SK-N-SH (cell line): ENCODE results near the gene MRPS24. TPM values are rescaled to one million over a fixed set of nuclear protein-coding genes. Genes with fewer than 3 reads are reported as not detected.

Source experiments
- CTCF ChIA-PET: fragments of 300-600, 350-600 bp; formaldehyde crosslinking; extraction: SDS; loops from one replicate; lab custom pipeline; 2021; lab: Yijun Ruan, JAX
- POLR2A ChIA-PET: fragments of 350-600 bp; sonication (Branson Sonifier 250); formaldehyde crosslinking; extraction: SDS; loops from one replicate; lab custom pipeline; 2020; ENCODE audit warnings: antibody characterized with exemption, inconsistent platforms; lab: Yijun Ruan, JAX
- DNase-seq: peaks from one replicate; pipeline ENCODE4 v3.0.0; 2012
- H2AFZ ChIP-seq: fragments of 200-600 bp; sonication (generic); 2 replicates; pipeline ENCODE4 v1.8.1; 2016; ENCODE audit warnings: antibody characterized with exemption, mild to moderate bottlenecking, low read depth
- H3F3A ChIP-seq: fragments of 200-600 bp; sonication (generic); replicated peaks from 2 replicates; pipeline ENCODE3; 2016; ENCODE audit warnings: antibody characterized with exemption, mild to moderate bottlenecking; ENCODE audit not compliant: insufficient read depth
- H3K27ac ChIP-seq, 2 experiments: fragments of 200-500 bp in 1 of 2; fragments of 200-600 bp in 1 of 2; sonication (Bioruptor generic) in 1 of 2; sonication (generic), shearing (Covaris generic) in 1 of 2; 2 replicates each; pipeline versions ENCODE4 v1.5.1 to v1.6.1; 2014 to 2016; ENCODE audit warnings: low read depth in 2 of 2, inconsistent platforms in 1 of 2, low read length in 1 of 2, mild to moderate bottlenecking in 1 of 2, mixed read lengths in 1 of 2
- H3K27me3 ChIP-seq: fragments of 200-600 bp; sonication (generic), shearing (Covaris generic); 2 replicates; pipeline ENCODE4 v1.6.1; 2016; ENCODE audit warnings: mixed run types; ENCODE audit not compliant: insufficient read depth
- H3K36me3 ChIP-seq, 2 experiments: fragments of 200-500 bp in 1 of 2; fragments of 200-600 bp in 1 of 2; sonication (Bioruptor generic) in 1 of 2; sonication (generic) in 1 of 2; replicated peaks in 1 of 2; 2 replicates each; pipeline versions ENCODE3 to v1.5.1; 2014 to 2016; ENCODE audit warnings: low read length in 1 of 2, mild to moderate bottlenecking in 1 of 2; ENCODE audit not compliant: insufficient read depth in 2 of 2, control insufficient read depth in 1 of 2
- H3K4me1 ChIP-seq, 2 experiments: fragments of 200-500 bp in 1 of 2; fragments of 200-600 bp in 1 of 2; sonication (Bioruptor generic) in 1 of 2; sonication (generic), shearing (Covaris generic) in 1 of 2; 2 replicates each; pipeline versions ENCODE4 v1.5.1 to v1.6.1; 2014 to 2016; ENCODE audit warnings: low read depth in 1 of 2, low read length in 1 of 2, mixed run types in 1 of 2; ENCODE audit not compliant: insufficient read depth in 2 of 2, control insufficient read depth in 1 of 2
- H3K4me2 ChIP-seq: fragments of 200-600 bp; sonication (generic), shearing (Covaris generic); 2 replicates; pipeline ENCODE4 v1.6.1; 2017; ENCODE audit warnings: mixed run types
- H3K4me3 ChIP-seq, 2 experiments: fragments of 200-500 bp in 1 of 2; fragments of 200-600 bp in 1 of 2; sonication (Bioruptor generic) in 1 of 2; sonication (generic), shearing (Covaris generic) in 1 of 2; 2 replicates each; pipeline versions ENCODE4 v1.5.1 to v1.8.1; 2014 to 2016; ENCODE audit warnings: low read depth in 2 of 2, inconsistent platforms in 1 of 2, low read length in 1 of 2, mild to moderate bottlenecking in 1 of 2, mixed read lengths in 1 of 2, moderate library complexity in 1 of 2
- H3K79me2 ChIP-seq: fragments of 200-600 bp; sonication (generic); 2 replicates; pipeline ENCODE4 v1.8.1; 2017; ENCODE audit warnings: mild to moderate bottlenecking; ENCODE audit not compliant: insufficient read depth
- H3K9ac ChIP-seq: fragments of 200-600 bp; sonication (generic); 2 replicates; pipeline ENCODE4 v1.6.1; 2017; ENCODE audit warnings: mixed run types
- H3K9me2 ChIP-seq: fragments of 200-600 bp; sonication (generic); 2 replicates; pipeline ENCODE4 v1.6.1; 2017; ENCODE audit warnings: mixed run types
- H3K9me3 ChIP-seq: fragments of 200-600 bp; sonication (generic); 2 replicates; pipeline ENCODE4 v1.6.1; 2017; ENCODE audit warnings: mixed run types, mild to moderate bottlenecking, moderate library complexity
- H4K20me1 ChIP-seq: fragments of 200-600 bp; sonication (generic); 2 replicates; pipeline ENCODE4 v1.6.1; 2017; ENCODE audit warnings: mild to moderate bottlenecking, mixed run types; ENCODE audit not compliant: insufficient read depth
- CHD2 ChIP-seq: fragments of 150-350 bp; IDR thresholded peaks from 2 replicates; pipeline ENCODE4 v1.6.1; 2018; ENCODE audit warnings: low read length; ENCODE audit not compliant: partially characterized antibody
- ELF1 ChIP-seq: IDR thresholded peaks from 2 replicates; pipeline ENCODE4 v1.4.0; 2012
- EP300 ChIP-seq, 2 experiments: IDR thresholded peaks; 2 replicates each; pipeline versions ENCODE4 v1.4.0 to v1.6.1; 2012; ENCODE audit warnings: borderline replicate concordance in 1 of 2, low read depth in 1 of 2, low read length in 1 of 2
- EZH2phosphoT487 ChIP-seq: fragments of 200-600 bp; sonication (generic); IDR thresholded peaks from 2 replicates; pipeline ENCODE4 v1.6.1; 2017; ENCODE audit warnings: low read depth, mixed run types, mild to moderate bottlenecking, antibody characterized with exemption, moderate library complexity, borderline replicate concordance
- FOSL2 ChIP-seq: IDR thresholded peaks from 2 replicates; pipeline ENCODE4 v1.4.0; 2012; ENCODE audit warnings: low read depth, mild to moderate bottlenecking, moderate library complexity, borderline replicate concordance
- FOXJ3 ChIP-seq: sonication (generic); formaldehyde crosslinking; IDR thresholded peaks from 2 replicates; pipeline ENCODE4 v1.5.1; 2020; ENCODE audit warnings: mild to moderate bottlenecking, missing genetic modification reagents
- GABPA ChIP-seq: IDR thresholded peaks from 2 replicates; pipeline ENCODE4 v1.4.0; 2012; ENCODE audit warnings: low read depth, mild to moderate bottlenecking
- IRF3 ChIP-seq: fragments of 150-350 bp; IDR thresholded peaks from 2 replicates; pipeline ENCODE4 v1.6.1; 2016; ENCODE audit warnings: mild to moderate bottlenecking, low read depth, low read length
- MAX ChIP-seq: IDR thresholded peaks from 2 replicates; pipeline ENCODE4 v1.4.0; 2012; ENCODE audit warnings: low read depth
- MXI1 ChIP-seq: IDR thresholded peaks from 2 replicates; pipeline ENCODE4 v1.6.1; 2012; ENCODE audit warnings: mild to moderate bottlenecking, low read depth, low read length, improper control_type of control experiment
- NFIC ChIP-seq: IDR thresholded peaks from 2 replicates; pipeline ENCODE4 v1.4.0; 2012; ENCODE audit warnings: borderline replicate concordance
- RAD21 ChIP-seq: IDR thresholded peaks from 2 replicates; pipeline ENCODE4 v1.6.1; 2012; ENCODE audit warnings: mild to moderate bottlenecking, low read length
- RCOR1 ChIP-seq: fragments of 150-350 bp; IDR thresholded peaks from 2 replicates; pipeline ENCODE4 v1.6.1; 2017; ENCODE audit warnings: antibody characterized with exemption, low read length
- SIN3A ChIP-seq: IDR thresholded peaks from 2 replicates; pipeline ENCODE4 v1.6.1; 2012; ENCODE audit warnings: low read depth, mild to moderate bottlenecking, low read length, moderate library complexity, borderline replicate concordance
- SMC3 ChIP-seq: IDR thresholded peaks from 2 replicates; pipeline ENCODE4 v1.6.1; 2012; ENCODE audit warnings: low read depth, low read length, improper control_type of control experiment
- TAF1 ChIP-seq: IDR thresholded peaks from 2 replicates; pipeline ENCODE4 v1.6.1; 2012; ENCODE audit warnings: low read depth, mild to moderate bottlenecking, low read length, moderate library complexity, borderline replicate concordance
- TEAD4 ChIP-seq: IDR thresholded peaks from 2 replicates; pipeline ENCODE4 v1.4.0; 2012; ENCODE audit warnings: mild to moderate bottlenecking, borderline replicate concordance; ENCODE audit not compliant: insufficient read depth
- USF1 ChIP-seq: IDR thresholded peaks from 2 replicates; pipeline ENCODE4 v1.4.0; 2012; ENCODE audit warnings: low read depth, borderline replicate concordance
- USF2 ChIP-seq: fragments of 150-350 bp; IDR thresholded peaks from 2 replicates; pipeline ENCODE4 v1.6.1; 2017; ENCODE audit warnings: antibody characterized with exemption, low read length, low read depth, borderline replicate concordance
- WGBS: methylation state at CpG from one replicate; pipeline ENCODE4 v1.1.6; 2017; ENCODE audit warnings: low lambda C conversion rate; 5-methylcytosine and 5-hydroxymethylcytosine counted together
- polyA plus RNA-seq, 3 experiments: library from polyadenylated mRNA; depleted of rRNA; stranded (reverse); fragments of >200 nt; gene quantifications; 2 replicates each; pipeline ENCODE4 v1.2.3, GENCODE V29; 2012

Gene MRPS24
- polyA plus RNA-seq, 1 of the 3 experiments (the other 2 are of a cell fraction), result 234 TPM

- no peak overlapping the region for H3K27ac ChIP-seq
- H3K4me2 ChIP-seq, result no peak overlapping the region
- H3F3A ChIP-seq, result peaks cover 4% of the 10 kb centered on the region
- no peak overlapping the region for H2AFZ ChIP-seq
- H3K9me2 ChIP-seq, result no peaks in the 10 kb centered on the region
- no peaks in the 10 kb centered on the region for H3K9me3 ChIP-seq
- no peaks in the 10 kb centered on the region for H4K20me1 ChIP-seq
- 96% methylated on average over 5 of the region's 5 CpGs for WGBS
- H3K9ac ChIP-seq, result no peak overlapping the region
- no peaks in the 10 kb centered on the region for H3K36me3 ChIP-seq
- DNase-seq, result no peak
- H3K79me2 ChIP-seq, result no peaks in the 10 kb centered on the region
- CTCF ChIA-PET, result interaction anchor here (0.8 to 1.6 kb wide), 2 partner anchors 10 to 332 kb away, joined by 3 to 8 read pairs; partner anchors contain the start of gene STK17A
- H3K4me1 ChIP-seq, result no peaks in the 10 kb centered on the region; a peak in 1 of 4 replicates
- no peaks in the 10 kb centered on the region for H3K27me3 ChIP-seq
- no peak for TF ChIP-seq USF2
- no peak for TF ChIP-seq SMC3
- no peak for TF ChIP-seq EP300 (IDR thresholded peaks at IDR 0.05; ENCODE audit: borderline replicate concordance in 1 of 2, low read depth in 1 of 2, low read length in 1 of 2)
- no peak for TF ChIP-seq CHD2
- TF ChIP-seq FOSL2, result no peak
- TF ChIP-seq FOXJ3 (CRISPR knock-in tag), result no peak
- TF ChIP-seq USF1, result no peak
- TF ChIP-seq, all 33 proteins: peak for 0
- POLR2A ChIA-PET, result no interaction called here
- H3K4me3 ChIP-seq, result no peak overlapping the region
These were observed 45.5 kb upstream of the MRPS24 start for GRCh38 chr7:43914795-43915194.

GRCh38 chr7:43906331-43907010, 37.2 kb upstream of the MRPS24 start, which contains the start of gene URGCP:
Gene URGCP (minus strand): TSS chr7:43906596. CDS start chr7:43906575, 21 bp downstream.
- Histone ChIP-seq H3K4me1 (peaks cover 4 to 23% of the 10 kb centered on the region in 2 experiments; a peak in 2 of 4 replicates), H3K4me2 (peak within 1 kb of the TSS; percentile 85), H3K27ac (peak within 1 kb of the TSS; percentile 34 to 81; a peak in 3 of 4 replicates), H4K20me1 (peaks cover 21% of the 10 kb centered on the region), H3K9me3 (no peaks in the 10 kb centered on the region), H3K4me3 (peak within 1 kb of the TSS; percentile 65 to 80), H2AFZ (peak within 1 kb of the TSS; percentile 97), H3K36me3 (peaks cover 0 to 5% of the 10 kb centered on the region in 2 experiments), H3K27me3 (no peaks in the 10 kb centered on the region), H3F3A (no peaks in the 10 kb centered on the region), H3K9ac (peak within 1 kb of the TSS; percentile 80), H3K79me2 (peaks cover 45% of the 10 kb centered on the region), H3K9me2 (no peaks in the 10 kb centered on the region)
- 2% methylated on average over 41 of the region's 73 CpGs for WGBS
- DNase-seq, result peak; percentile 96
- ChIA-PET CTCF (interaction anchor here (0.9 kb wide), 1 partner anchor 48 kb away, joined by 3 read pairs; no protein-coding TSS in a partner anchor), POLR2A (interaction anchor here (0.6 to 1.5 kb wide), 2 partner anchors 12 to 20 kb away, joined by 3 to 5 read pairs; partner anchors contain the start of gene UBE2D4)
- TF ChIP-seq FOXJ3 (CRISPR knock-in tag), result no peak
- no peak for TF ChIP-seq GABPA
- no peak for TF ChIP-seq USF2
- peak; percentile 31; the same call in 1 of the 2 replicates for TF ChIP-seq MXI1
- no peak for TF ChIP-seq USF1
- no peak for TF ChIP-seq RAD21
- no peak for TF ChIP-seq IRF3
- TF ChIP-seq TAF1, result peak; percentile 71
- TF ChIP-seq NFIC, result no peak
- TF ChIP-seq SIN3A, result peak; percentile 36; the same call in 1 of the 2 replicates
- TF ChIP-seq SMC3, result no peak
- TF ChIP-seq ELF1, result no peak
- no peak for TF ChIP-seq TEAD4
- TF ChIP-seq EZH2phosphoT487, result no peak
- no peak for TF ChIP-seq CHD2
- TF ChIP-seq EP300 (IDR thresholded peaks at IDR 0.05; ENCODE audit: borderline replicate concordance in 1 of 2, low read depth in 1 of 2, low read length in 1 of 2), result no peak
- TF ChIP-seq RCOR1, result no peak
- TF ChIP-seq MAX, result peak; percentile 68; the same call in 1 of the 2 replicates
